OCI-LY3 (cell line): ENCODE results near the gene RECQL.

Experiments
- EZH2phosphoT487 ChIP-seq: fragments of 200-600 bp; shearing (Covaris generic); IDR thresholded peaks from 2 replicates; pipeline ENCODE4 v1.6.1; 2018; ENCODE audit warnings: antibody characterized with exemption, mixed run types, low read depth
- TF ChIP-seq, protein P1 (sequence below): fragments of 200-600, 300-600 bp; sonication (generic); IDR thresholded peaks from 2 replicates; pipeline ENCODE4 v1.5.1; 2014; ENCODE audit warnings: antibody characterized with exemption, low read length, low read depth

DNA sequence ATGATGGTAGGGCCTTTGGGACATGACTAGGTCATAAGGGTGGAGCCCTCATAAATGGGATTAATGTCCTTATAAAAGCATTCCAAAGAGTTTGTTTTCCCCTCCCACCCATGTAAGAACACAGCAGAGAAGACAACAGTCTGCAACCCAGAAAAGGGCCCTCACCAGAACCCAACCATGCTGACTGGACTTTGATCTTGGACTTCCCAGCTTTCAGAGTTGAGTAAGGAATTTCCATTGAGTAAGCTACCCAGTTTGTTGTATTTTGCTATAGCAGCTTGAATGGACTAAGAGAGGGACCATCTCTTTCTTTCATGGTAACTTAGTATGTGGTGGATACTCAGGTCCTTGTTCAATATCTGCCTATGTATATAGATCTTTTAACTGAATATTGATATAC is 21.7 kb upstream of the RECQL start:
- TF ChIP-seq, protein P1, sequence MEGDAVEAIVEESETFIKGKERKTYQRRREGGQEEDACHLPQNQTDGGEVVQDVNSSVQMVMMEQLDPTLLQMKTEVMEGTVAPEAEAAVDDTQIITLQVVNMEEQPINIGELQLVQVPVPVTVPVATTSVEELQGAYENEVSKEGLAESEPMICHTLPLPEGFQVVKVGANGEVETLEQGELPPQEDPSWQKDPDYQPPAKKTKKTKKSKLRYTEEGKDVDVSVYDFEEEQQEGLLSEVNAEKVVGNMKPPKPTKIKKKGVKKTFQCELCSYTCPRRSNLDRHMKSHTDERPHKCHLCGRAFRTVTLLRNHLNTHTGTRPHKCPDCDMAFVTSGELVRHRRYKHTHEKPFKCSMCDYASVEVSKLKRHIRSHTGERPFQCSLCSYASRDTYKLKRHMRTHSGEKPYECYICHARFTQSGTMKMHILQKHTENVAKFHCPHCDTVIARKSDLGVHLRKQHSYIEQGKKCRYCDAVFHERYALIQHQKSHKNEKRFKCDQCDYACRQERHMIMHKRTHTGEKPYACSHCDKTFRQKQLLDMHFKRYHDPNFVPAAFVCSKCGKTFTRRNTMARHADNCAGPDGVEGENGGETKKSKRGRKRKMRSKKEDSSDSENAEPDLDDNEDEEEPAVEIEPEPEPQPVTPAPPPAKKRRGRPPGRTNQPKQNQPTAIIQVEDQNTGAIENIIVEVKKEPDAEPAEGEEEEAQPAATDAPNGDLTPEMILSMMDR, result no peak
- TF ChIP-seq EZH2phosphoT487, result no peak
